IPS-15b (cell line): ENCODE results near the gene CANX.
A peak's percentile ranks its signal among the peaks of the same experiment; 100 is the strongest.
"Not testable (repeated sequence)": the region's sequence is repeated elsewhere in the genome, so short reads cannot be mapped to it uniquely, and the experiment has no call there.

ENCODE experiments used
- H3K27me3 ChIP-seq: one replicate; pipeline ENCODE4 v1.6.1; 2013; ENCODE audit warnings: low read length; ENCODE audit not compliant: control insufficient read depth, insufficient read depth
- H3K36me3 ChIP-seq: one replicate; pipeline ENCODE4 v1.6.1; 2013; ENCODE audit warnings: low read length; ENCODE audit not compliant: control insufficient read depth, insufficient read depth
- H3K4me1 ChIP-seq: one replicate; pipeline ENCODE4 v1.6.1; 2013; ENCODE audit warnings: mild to moderate bottlenecking, low read length; ENCODE audit not compliant: control insufficient read depth, insufficient read depth
- H3K4me3 ChIP-seq: one replicate; pipeline ENCODE4 v1.5.1; 2013; ENCODE audit warnings: low read depth, low read length
- H3K9ac ChIP-seq: one replicate; pipeline ENCODE4 v1.6.1; 2013; ENCODE audit warnings: low read depth, mild to moderate bottlenecking, low read length
- H3K9me3 ChIP-seq: one replicate; pipeline ENCODE4 v1.6.1; 2013; ENCODE audit warnings: mild to moderate bottlenecking, low read length; ENCODE audit not compliant: control insufficient read depth, insufficient read depth

Gene CANX

DNA sequence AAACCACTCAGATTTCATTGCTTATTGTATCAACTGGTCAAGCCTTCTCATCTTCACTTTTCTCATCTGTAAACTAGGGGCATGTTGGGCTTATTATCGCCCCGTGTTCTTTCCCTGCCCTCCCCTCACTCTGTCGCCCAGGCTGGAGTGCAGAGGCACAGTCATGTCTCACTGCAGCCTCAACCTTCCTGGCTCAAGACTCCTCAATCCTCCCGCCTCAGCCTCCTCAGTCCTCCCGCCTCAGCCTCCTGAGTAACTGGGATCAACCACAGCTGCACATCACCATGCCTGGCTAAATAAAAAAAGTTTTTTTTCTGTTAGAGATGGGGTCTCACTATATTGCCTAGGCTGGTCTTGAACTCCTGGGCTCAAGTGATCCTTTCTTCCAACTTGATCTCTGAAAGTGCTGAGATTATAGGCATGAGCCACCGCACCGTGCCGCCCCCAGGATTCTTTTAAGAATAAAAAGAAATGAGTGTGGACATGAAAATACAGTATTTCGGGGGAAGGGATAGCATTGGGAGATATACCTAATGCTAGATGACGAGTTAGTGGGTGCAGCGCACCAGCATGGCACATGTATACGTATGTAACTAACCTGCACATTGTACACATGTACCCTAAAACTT, 35.9 kb downstream of the CANX start:
- Histone ChIP-seq H3K9me3 (no peaks in the 10 kb centered on the region), H3K4me1 (no peaks in the 10 kb centered on the region), H3K9ac (no peak overlapping the region), H3K4me3 (no peak overlapping the region), H3K36me3 (peaks cover 3% of the 10 kb centered on the region), H3K27me3 (no peaks in the 10 kb centered on the region)

DNA sequence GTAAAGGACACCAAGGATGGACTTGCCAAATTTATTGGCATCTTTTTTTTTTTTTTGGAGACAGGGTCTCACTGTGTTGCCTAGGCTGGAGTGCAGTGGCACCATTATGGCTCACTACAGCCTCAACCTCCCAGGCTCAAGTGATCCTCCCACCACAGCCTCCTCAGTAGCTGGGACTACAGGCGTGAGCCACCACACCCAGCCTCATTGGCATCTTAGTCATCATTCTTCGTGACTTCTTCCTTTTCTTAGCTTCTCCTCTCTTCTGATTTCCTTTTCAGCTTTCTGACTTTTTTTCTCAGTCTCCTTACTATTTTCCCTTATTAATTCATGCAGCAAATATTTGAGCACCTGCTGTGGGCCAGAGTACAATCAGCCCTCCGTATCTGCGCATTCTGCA, 40.0 kb downstream of the CANX start:
- Histone ChIP-seq H3K36me3 (no peaks in the 10 kb centered on the region), H3K9me3 (no peaks in the 10 kb centered on the region), H3K9ac (no peak overlapping the region), H3K4me1 (no peaks in the 10 kb centered on the region), H3K4me3 (no peak overlapping the region), H3K27me3 (no peaks in the 10 kb centered on the region)

GRCh38 chr5:179744106-179744505, 45.3 kb downstream of the CANX start:
- H3K4me3 ChIP-seq, H3K4me1 ChIP-seq, H3K36me3 ChIP-seq, H3K9ac ChIP-seq, H3K9me3 ChIP-seq, H3K27me3 ChIP-seq: not testable (repeated sequence)

- Histone ChIP-seq H3K4me1 (no peaks in the 10 kb centered on the region), H3K4me3 (no peak overlapping the region), H3K36me3 (no peaks in the 10 kb centered on the region), H3K9me3 (no peaks in the 10 kb centered on the region), H3K27me3 (no peaks in the 10 kb centered on the region), H3K9ac (no peak overlapping the region)
Observed at GRCh38 chr5:179746872-179747271, 48.1 kb downstream of the CANX start.

DNA sequence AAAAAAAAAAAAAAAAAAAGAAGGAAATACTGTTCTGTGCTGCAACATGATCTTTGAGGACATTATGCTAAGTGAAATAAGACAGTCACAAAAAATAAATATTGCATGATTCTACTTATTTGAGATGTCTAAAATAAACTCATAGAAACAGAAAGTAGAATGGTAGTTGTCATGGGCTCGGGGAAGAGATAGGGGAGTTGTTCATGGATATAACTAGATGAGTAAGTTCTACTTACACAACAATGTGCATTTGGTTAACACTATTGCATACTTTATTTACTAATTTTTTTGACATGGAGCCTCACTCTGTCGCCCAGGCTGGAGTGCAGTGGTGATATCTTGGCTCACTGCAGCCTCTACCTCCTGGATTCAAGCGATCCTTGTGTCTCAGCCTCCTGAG, 49.0 kb downstream of the CANX start:
- no peak overlapping the region for H3K9ac ChIP-seq
- no peaks in the 10 kb centered on the region for H3K36me3 ChIP-seq
- no peaks in the 10 kb centered on the region for H3K9me3 ChIP-seq
- no peaks in the 10 kb centered on the region for H3K4me1 ChIP-seq
- H3K4me3 ChIP-seq: no peak overlapping the region
- H3K27me3 ChIP-seq: no peaks in the 10 kb centered on the region

DNA sequence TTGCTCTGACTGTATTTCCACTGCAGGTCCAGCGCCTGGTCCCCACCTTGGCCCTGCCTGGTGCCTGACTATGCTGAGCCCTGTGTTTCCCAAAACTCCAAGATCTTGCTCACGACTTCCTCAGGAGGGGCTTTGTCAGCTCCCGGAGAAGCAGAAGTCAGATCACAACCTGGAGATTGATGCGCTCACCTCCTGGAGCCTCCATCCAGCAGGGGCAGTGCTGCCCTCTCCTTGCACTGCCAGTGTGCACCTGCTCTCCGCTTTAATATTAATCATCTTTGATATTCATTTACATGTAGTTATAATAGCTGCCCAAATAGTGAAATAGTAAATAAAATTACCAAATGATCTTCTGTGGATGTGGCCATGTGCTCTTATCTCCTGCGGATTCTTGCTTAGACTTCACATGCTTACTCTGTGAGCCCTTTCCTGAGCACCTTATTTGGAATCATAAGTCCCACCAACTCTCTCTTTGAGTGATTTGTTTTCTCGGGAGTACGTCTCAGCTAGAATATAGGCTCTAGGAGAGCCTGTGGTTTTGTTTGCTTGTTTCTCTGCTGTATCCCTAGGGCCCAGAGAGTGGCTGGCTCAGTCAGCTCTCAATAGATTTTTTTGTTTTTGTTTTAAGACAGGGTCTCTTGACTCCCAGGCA, 51.2 kb downstream of the CANX start:
- Histone ChIP-seq H3K9ac (no peak overlapping the region), H3K9me3 (no peaks in the 10 kb centered on the region), H3K36me3 (no peaks in the 10 kb centered on the region)

DNA sequence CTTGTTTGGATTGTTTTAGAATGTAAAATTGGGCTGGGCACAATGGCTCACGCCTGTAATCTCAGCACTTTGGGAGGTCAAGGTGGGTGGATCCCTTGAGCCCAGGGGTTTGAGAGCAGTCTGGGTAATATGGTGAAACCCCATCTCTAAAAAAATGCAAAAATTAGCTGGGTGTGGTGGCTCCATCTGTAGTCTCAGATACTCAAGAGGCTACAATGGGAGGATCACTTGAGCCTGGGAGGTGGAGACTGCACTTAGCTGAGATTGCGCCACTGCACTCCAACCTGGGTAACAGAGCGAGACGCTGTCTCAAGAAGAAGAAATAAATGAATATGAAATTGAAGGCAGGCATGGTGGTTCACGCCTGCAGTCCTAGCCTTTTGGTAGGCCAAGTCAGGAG, 55.2 kb downstream of the CANX start:
- no peaks in the 10 kb centered on the region for H3K36me3 ChIP-seq
- no peak overlapping the region for H3K9ac ChIP-seq
- H3K4me1 ChIP-seq: peaks cover 12% of the 10 kb centered on the region
- H3K27me3 ChIP-seq: no peaks in the 10 kb centered on the region
- H3K9me3 ChIP-seq: no peaks in the 10 kb centered on the region
- no peak overlapping the region for H3K4me3 ChIP-seq

More for the DNA sequence above, 51.2 kb downstream of the CANX start:
- peaks cover 8% of the 10 kb centered on the region for H3K4me1 ChIP-seq
- no peaks in the 10 kb centered on the region for H3K27me3 ChIP-seq
- H3K4me3 ChIP-seq: no peak overlapping the region

DNA sequence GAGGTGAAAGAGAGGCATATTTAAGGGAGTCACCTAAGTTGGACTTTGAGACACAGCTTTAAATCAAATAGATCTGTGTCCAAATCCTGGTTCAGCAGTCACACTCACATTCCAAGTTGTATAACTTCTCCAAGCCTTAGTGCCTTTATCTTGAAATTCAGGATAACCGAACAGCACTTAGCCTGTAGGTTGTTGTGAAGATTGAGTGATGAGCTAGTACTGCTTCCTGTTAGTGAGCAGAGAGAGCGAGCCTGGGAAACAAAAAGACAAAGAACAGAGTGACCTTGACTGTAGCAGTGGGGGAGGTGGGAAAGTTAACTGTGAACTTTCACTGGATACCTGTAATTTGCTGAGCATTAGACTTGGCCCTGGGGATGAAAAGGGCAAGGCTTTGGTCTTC, 56.3 kb downstream of the CANX start:
- Histone ChIP-seq H3K9me3 (no peaks in the 10 kb centered on the region), H3K4me3 (no peak overlapping the region), H3K4me1 (peaks cover 14% of the 10 kb centered on the region), H3K27me3 (no peaks in the 10 kb centered on the region), H3K9ac (no peak overlapping the region), H3K36me3 (no peaks in the 10 kb centered on the region)

GRCh38 chr5:179758955-179759354, 60.2 kb downstream of the CANX start:
- no peaks in the 10 kb centered on the region for H3K9me3 ChIP-seq
- H3K36me3 ChIP-seq: no peaks in the 10 kb centered on the region
- no peak overlapping the region for H3K9ac ChIP-seq
- H3K4me3 ChIP-seq: no peak overlapping the region
- no peaks in the 10 kb centered on the region for H3K27me3 ChIP-seq
- peaks cover 27% of the 10 kb centered on the region for H3K4me1 ChIP-seq

GRCh38 chr5:179759581-179760551, 61.1 kb downstream of the CANX start:
- Histone ChIP-seq H3K4me1 (peaks cover 21% of the 10 kb centered on the region), H3K4me3 (no peak overlapping the region), H3K9me3 (no peaks in the 10 kb centered on the region), H3K27me3 (no peaks in the 10 kb centered on the region), H3K36me3 (peaks cover 1% of the 10 kb centered on the region), H3K9ac (no peak overlapping the region)

GRCh38 chr5:179762079-179762780, 63.5 kb downstream of the CANX start:
- Histone ChIP-seq H3K4me1 (peaks cover 16% of the 10 kb centered on the region), H3K27me3 (no peaks in the 10 kb centered on the region), H3K9me3 (no peaks in the 10 kb centered on the region), H3K4me3 (no peak overlapping the region), H3K9ac (peak overlapping the region; percentile 6), H3K36me3 (peaks cover 17% of the 10 kb centered on the region)
